ENCODE results near the gene TRPC4AP. TPM values are rescaled to one million over a fixed set of nuclear protein-coding genes. Genes with fewer than 3 reads are reported as not detected.

TRPC4AP gene
- total RNA-seq, 1 donor from 2014 or later = 60.2 TPM

GRCh38 chr20:34968042-34968775 is 124.4 kb downstream of the TRPC4AP start:
- Mint-ChIP-seq H3K36me3 (ENCODE audit: low read depth) (no peaks in the 10 kb centered on the region), H3K27ac (no peak overlapping the region), H3K4me3 (no peak overlapping the region), H3K27me3 (no peaks in the 10 kb centered on the region), H3K9me3 (no peaks in the 10 kb centered on the region), H3K4me1 (no peaks in the 10 kb centered on the region)
- ATAC-seq (ENCODE audit: low read depth) (no peak), DNase-seq (no peak)
- TF ChIP-seq CTCF (IDR thresholded peaks at IDR 0.05) = no peak
- ChIA-PET POLR2A (interaction anchor here (0.5 kb wide), 1 partner anchor 1928 kb away, joined by 3 read pairs; no protein-coding TSS in a partner anchor), CTCF (interaction anchor here (0.6 kb wide), 1 partner anchor 1903 kb away, joined by 4 read pairs; no protein-coding TSS in a partner anchor)
- intact Hi-C loops (cut with micrococcal nuclease) = no loop called here

GRCh38 chr20:34967421-34967820 is 125.2 kb downstream of the TRPC4AP start:
- ChIA-PET CTCF (no interaction called here), POLR2A (interaction anchor here (0.5 kb wide), 1 partner anchor 1927 kb away, joined by 3 read pairs; no protein-coding TSS in a partner anchor)
- H3K9me3 Mint-ChIP-seq = no peaks in the 10 kb centered on the region
- intact Hi-C loops (cut with micrococcal nuclease) = no loop called here
- no peaks in the 10 kb centered on the region for H3K36me3 Mint-ChIP-seq (ENCODE audit: low read depth)
- no peaks in the 10 kb centered on the region for H3K4me1 Mint-ChIP-seq
- DNase-seq = no peak
- TF ChIP-seq CTCF (IDR thresholded peaks at IDR 0.05) = no peak
- no peak overlapping the region for H3K27ac Mint-ChIP-seq
- no peaks in the 10 kb centered on the region for H3K27me3 Mint-ChIP-seq
- no peak overlapping the region for H3K4me3 Mint-ChIP-seq
- no peak for ATAC-seq (ENCODE audit: low read depth)

- CTCF ChIA-PET = no interaction called here
- Mint-ChIP-seq H3K36me3 (ENCODE audit: low read depth) (no peaks in the 10 kb centered on the region), H3K4me1 (peaks cover 3% of the 10 kb centered on the region), H3K27me3 (no peaks in the 10 kb centered on the region), H3K4me3 (no peak overlapping the region), H3K27ac (no peak overlapping the region), H3K9me3 (no peaks in the 10 kb centered on the region)
- POLR2A ChIA-PET = interaction anchor here (0.5 kb wide), 1 partner anchor 313 kb away, joined by 3 read pairs; the partner anchor contains the start of gene MMP24OS
- no peak for TF ChIP-seq CTCF (IDR thresholded peaks at IDR 0.05)
- no peak for ATAC-seq (ENCODE audit: low read depth)
- DNase-seq = no peak
- intact Hi-C loops (cut with micrococcal nuclease) = no loop called here
Measured at GRCh38 chr20:34965051-34965450, 127.6 kb downstream of the TRPC4AP start.

GRCh38 chr20:34964486-34964885 is 128.1 kb downstream of the TRPC4AP start:
- TF ChIP-seq CTCF (IDR thresholded peaks at IDR 0.05) = no peak
- DNase-seq (no peak), ATAC-seq (ENCODE audit: low read depth) (no peak)
- no peak overlapping the region for H3K27ac Mint-ChIP-seq
- no peaks in the 10 kb centered on the region for H3K36me3 Mint-ChIP-seq (ENCODE audit: low read depth)
- no peak overlapping the region for H3K4me3 Mint-ChIP-seq
- POLR2A ChIA-PET = no interaction called here
- CTCF ChIA-PET = no interaction called here
- H3K27me3 Mint-ChIP-seq = no peaks in the 10 kb centered on the region
- H3K4me1 Mint-ChIP-seq = peaks cover 3% of the 10 kb centered on the region
- no peaks in the 10 kb centered on the region for H3K9me3 Mint-ChIP-seq
- intact Hi-C loops (cut with micrococcal nuclease) = no loop called here

- no peak overlapping the region for H3K4me3 Mint-ChIP-seq
- H3K36me3 Mint-ChIP-seq (ENCODE audit: low read depth) = peaks cover 8% of the 10 kb centered on the region
- ATAC-seq (ENCODE audit: low read depth) (no peak), DNase-seq (no peak)
- no peaks in the 10 kb centered on the region for H3K27me3 Mint-ChIP-seq
- POLR2A ChIA-PET = interaction anchor here (0.7 to 2.7 kb wide), 3 partner anchors 44 to 657 kb away, joined by 3 to 16 read pairs (median 7); partner anchors contain the start of gene ACSS2
- no peaks in the 10 kb centered on the region for H3K9me3 Mint-ChIP-seq
- intact Hi-C loops (cut with micrococcal nuclease) = loop anchor here (1.0 to 10.0 kb wide), 5 partner anchors 85 to 998 kb away; partner anchors contain the start of genes GGT7, MMP24OS, NCOA6 and RBM39
- no peak overlapping the region for H3K27ac Mint-ChIP-seq
- no peak for TF ChIP-seq CTCF (IDR thresholded peaks at IDR 0.05)
- H3K4me1 Mint-ChIP-seq = peaks cover 25% of the 10 kb centered on the region
- CTCF ChIA-PET = interaction anchor here (0.7 to 1.5 kb wide), 2 partner anchors 47 to 84 kb away, joined by 3 to 6 read pairs; partner anchors contain the start of gene GGT7
Measured at GRCh38 chr20:34956751-34957472, 135.7 kb downstream of the TRPC4AP start.
